Stimulated activated CD8-positive, alpha-beta memory T cell treated with anti-CD3 and anti-CD28 coated beads, Interleukin-12 subunit alpha, Interleukin-12 subunit beta, amount 100 ng/mL, for 24 hours (primary cell): ENCODE results near the gene KIT.

Source experiments
- DNase-seq: peaks from one replicate; pipeline ENCODE4 v3.0.0-alpha.2; 2020; ENCODE audit errors: extremely low read depth

The KIT gene

DNA sequence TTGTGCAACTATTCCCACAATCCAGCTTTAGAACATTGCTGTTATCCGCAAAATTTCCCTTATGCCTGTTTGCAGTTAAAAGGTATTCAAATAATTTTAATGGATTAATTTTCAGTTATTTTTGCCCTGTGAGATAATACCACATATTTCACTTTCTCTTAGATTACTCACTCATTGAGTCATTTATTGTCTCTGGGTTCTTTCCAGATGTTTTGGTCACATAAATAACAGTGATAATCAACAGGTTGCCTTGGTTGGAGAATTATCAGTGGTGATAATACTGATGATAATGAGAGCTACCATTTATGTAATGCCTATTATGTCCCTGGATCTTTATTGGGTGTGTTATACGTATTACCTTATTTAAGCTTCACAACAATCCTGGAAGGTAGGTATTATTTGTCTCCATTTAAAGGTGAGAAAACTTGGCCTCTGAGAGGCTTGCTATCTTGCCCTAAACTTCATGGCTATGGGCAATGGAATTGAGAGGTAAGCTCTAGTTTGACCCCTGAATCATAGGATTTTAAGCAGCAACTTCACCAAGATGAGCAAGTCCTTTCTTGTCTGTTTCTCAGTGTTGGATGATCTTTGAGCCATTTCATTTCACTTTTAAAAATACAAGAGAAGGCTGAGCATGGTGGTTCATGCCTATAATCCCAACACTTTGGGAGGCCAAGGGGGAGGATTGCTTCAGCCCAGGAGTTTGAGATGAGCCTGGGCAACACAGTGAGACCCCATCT lies 87.4 kb downstream of the KIT start:
- no peak for DNase-seq

DNA sequence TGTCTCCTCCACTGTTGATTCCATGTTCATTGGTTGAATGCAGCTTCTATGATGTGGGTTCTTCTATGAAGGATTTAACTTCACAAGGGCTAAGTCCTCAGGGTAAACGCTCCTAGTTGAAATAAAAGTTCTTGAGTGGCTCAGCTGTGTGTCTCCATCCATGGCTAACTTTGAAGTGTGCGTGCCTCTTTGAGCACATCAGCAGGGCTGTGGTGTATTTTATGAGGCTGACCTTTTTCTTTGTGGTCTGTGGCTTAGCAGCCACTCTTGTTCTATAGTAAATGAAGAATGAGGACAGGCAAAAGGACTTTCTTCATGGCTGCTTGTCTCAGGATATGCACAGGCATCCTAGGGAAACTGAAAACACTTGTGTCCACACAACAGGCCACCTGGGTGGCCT lies 88.5 kb downstream of the KIT start:
- DNase-seq: no peak

DNA sequence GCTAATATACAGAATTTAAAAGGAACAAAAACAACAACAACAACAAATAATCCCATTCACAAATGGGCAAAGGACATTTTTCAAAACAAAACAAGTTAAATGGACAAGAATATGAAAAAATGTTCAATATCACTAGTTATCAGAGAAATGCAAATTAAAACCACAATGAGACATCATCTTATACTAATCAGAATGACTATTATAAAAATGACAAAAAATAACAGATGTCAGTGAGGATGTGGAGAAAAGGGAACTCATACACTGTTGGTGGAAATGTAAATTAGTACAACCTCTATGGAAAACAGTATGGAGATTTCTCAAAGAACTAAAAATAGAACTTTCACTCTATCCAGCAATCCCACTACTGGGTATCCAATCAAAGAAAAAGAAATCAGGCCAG lies 92.6 kb downstream of the KIT start:
- no peak for DNase-seq

DNA sequence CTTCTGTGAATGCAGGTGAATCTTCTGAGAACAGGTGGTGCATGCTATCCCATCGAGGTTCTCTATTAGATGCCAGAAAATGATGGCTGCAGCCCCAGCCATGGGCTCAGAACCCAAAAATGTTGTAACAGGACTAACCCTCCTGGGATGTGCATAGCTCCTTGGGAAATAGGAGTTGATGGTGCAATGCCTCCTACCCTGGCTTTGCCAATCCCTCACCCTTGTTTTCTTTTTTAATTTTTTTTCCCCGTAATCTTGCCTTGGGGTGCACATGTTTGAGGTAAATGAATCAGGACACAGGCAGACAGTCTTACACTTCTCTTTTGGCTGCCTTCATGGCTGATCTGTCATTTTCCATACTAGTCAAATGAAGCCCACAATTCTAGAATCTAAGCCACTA lies 96.6 kb downstream of the KIT start:
- no peak for DNase-seq

DNA sequence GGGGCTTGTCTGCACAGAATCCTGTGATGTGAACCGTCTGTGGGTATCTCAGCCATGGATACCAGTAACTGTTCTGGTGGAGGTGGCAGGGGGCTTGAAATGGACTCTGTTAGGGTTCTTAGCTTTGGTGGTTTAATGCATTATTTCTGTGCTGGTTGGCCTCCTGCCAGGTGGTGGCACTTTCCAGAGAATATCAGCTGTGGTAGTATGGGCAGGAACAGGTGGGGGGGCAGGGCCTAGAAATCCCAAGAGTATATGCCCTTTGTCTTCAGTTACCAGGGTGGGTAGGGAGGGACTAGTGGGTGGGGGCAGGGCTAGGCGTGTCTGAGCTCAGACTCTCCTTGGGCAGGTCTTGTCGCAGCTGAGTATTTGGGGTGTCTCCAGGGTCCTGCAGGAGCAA lies 106.7 kb downstream of the KIT start:
- no peak for DNase-seq

DNA sequence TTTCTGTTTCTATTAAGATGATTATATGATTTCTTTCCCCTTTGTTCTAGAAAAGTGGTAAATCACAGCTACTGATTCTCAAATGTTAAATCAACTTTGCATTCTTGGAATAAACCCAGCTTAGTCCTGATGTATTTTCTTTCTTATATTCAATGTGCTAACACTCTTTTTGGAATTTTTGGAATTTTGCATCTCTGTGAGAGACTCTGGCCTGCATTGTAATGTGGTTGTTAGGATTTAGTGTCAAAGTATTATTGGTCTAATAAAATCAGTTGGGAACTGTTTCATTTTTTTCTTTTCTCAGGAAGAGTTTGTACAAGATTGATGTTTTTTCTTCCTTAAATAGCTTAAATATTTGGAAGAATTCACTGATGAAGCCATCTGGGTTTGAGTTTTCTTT lies 109.6 kb downstream of the KIT start:
- no peak for DNase-seq

DNA sequence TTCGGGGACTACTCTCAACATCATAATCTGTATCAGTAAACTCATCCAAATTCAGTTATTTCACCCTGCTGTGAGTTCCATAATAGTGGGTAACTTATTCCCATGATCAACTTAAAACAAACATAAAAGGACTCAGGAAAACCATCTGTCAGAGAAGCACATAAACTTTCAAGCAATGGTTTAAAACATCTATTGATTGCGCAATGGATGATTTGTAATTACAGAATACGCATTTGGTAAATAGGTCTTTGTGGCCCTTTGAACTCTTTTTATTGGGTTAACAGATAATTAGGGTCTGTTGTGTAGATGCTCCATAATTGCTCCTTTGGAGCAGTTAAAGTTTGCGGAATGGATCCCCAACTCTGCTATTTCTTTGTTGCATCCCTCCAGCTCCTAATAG lies 115.3 kb downstream of the KIT start:
- no peak for DNase-seq

DNA sequence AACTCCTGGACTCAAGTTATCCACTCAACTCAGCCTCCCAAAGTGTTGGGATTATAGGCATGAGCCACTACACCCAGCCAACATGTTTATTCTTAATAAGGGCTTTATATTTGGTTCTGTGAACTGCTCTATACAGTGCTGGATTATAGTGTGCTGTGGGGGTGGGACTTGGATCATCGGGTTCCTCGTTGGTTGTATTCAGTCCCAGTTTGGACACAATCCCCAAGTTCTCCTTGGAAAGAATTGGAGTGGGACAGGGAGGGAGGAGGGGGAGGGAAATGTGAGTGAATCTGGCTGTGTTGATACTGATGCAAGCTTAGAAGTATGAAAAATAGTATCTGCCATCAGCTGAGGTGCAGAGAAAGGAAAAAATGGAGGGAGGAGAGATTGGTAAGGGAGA lies 121.3 kb downstream of the KIT start:
- DNase-seq: no peak

DNA sequence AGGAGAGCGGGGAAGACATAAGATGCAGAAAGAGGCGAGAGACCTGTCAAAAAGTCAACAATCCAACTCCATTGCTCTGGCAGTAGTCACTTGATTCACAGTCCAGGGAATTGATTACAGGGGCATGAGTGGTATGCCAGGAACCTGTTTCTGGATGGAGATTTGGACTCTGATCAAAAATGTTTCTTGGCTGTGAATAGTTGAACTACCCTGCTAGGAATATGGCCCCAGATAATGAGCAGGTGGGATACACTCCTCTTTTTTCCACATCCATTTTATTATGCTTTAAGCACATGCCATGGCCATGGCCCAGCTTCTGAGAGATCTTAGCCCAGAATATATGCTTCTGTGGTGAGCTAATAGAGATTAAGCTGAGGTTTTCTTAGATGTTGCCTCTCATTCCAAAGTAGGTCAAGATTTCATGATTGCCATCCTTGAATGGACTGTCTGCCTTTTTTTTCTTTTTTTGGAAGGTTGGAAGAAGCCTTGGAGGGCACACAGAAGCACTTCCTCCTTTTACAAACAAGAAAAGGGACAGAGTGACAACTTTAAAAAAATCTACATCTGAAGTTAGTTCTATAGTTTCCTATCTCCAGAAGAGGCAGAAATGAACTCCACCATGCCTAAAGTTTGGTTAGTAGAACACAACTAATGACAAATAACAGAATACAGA lies 121.9 kb downstream of the KIT start:
- no peak for DNase-seq

DNA sequence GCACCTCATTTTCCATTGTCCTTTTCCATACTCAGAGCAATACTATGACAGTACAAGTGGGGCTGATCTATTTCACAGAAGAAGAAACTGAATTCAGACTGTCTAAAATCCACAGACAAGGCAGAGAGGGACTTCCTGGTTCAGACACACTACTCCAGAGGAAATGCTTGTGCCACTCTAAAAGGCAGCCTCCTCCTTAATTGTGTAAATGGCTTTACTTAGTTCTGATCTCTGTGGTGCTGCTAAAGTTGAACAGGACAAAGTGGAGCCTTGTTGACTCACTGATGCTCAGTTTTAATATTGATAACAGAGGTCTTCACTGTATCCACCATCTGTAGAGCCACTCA lies 122.4 kb downstream of the KIT start:
- no peak for DNase-seq

DNA sequence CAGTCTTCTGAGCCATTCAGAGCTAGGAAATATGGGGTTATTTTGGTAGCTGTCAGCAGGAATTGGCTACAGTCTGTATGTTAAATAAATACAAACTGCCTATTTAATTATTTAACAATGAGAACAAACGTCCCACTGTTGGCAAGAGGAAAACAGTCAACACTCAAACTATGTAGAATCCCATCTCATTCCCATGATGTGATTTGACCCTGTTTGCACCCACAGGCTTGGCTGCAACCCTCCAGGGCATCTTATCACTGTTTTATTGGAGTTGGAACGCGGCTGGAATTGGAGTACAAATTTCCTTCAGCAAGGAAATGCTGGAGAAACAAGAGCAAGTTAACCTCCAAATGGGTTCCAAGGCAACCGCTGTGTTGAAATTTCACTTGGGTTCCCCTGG lies 124.0 kb downstream of the KIT start:
- DNase-seq: no peak

DNA sequence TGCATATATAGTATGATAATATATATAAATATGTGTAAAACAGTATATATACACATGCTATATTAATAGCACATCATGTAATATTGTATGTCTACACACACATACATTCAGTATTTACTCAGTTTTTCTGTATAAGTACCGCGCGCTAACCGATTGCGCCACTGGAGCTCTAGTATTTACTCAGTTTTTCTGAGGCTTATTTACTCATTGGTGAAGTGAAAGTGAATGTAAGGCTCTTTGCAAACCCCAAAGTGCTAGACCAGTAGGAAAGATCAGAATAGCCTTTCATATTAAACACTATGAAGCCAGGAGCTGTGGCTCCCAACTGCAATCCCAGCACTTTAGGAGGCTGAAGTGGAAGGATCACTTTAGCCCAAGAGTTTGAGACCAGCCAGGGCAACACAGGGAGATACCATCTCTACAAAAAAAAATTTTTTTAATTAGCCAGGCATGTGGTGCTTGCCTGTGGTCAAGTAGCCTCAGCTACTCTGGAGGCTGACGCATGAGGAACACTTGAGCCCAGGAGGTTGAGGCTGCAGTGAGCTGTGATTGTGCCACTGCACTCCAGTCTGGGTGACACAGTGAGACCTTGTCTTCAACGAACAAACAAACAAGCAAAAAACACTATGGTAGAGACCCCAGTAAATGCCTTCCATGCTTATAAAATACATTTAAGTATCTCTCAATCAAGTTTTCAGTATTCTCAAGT lies 125.8 kb downstream of the KIT start:
- no peak for DNase-seq

DNA sequence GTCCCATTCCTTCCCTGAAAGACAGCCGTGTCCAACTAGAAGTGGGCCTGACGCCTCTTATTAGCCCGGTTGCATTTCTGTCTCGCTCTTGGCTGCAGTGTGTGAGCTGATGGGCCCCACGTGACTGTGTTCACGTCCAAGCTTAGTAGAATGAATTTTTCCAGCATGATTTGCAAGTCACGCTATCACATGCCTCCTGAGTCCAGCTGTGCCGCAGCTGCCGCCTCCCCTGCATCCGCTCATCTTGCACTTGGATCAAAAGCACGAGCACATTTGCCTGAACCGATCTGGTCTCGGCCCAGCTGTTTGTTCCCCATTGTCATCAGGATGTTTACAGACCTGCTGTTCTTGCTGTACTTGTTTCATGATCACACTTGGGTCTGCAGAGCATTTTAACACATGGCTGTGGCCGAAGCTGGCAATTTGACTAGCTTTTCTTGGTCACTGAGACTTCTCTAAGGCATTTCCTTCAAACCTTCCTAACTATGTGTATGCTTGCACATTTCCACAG lies 126.5 kb downstream of the KIT start:
- no peak for DNase-seq
